ENCODE measurements around the gene FANCC. TPM values are rescaled to one million over a fixed set of nuclear protein-coding genes. Genes with fewer than 3 reads are reported as not detected.

The FANCC gene
- total and polyA plus RNA-seq, 2 of the 8 experiments (the other 6 are each of a cell fraction or from before 2014, with no cell fraction given): 7.8 to 15.2 TPM

DNA sequence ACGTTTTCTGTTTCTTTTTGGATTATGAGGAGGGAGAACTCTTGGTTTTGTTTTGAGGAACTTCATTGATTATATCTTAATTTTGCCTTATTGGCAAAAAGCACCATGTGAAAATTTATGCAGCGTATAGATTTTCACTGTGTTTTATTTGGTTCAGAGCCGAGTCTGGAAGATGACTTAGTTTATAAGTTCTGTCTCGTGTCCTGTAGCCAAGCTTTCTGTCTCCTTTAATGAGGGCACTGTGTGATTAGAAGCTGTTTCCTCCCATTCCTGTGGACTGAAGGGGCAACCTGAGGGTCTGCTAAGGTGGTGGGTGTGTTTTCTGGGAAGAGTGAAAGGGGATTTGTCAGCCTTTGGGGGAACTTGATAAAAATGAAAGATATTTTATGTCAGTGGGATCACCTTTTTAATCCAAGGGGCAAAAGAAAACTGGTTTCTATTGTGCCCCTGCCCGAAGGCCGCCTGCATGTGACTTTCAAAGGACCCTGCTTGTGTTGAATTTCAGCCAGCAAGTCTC, 262.1 kb downstream of the FANCC start (continued):
- TF ChIP-seq CHD2 (IDR thresholded peaks at IDR 0.05; ENCODE audit: low read length) (no peak), TEAD4 (IDR thresholded peaks at IDR 0.05; ENCODE audit: low read depth, low read length) (no peak), TAF1 (IDR thresholded peaks at IDR 0.05; ENCODE audit: low read depth, low read length) (no peak), RNF2 (IDR thresholded peaks at IDR 0.05; ENCODE audit: borderline replicate concordance, low read depth, low read length, missing control alignments, poor library complexity, severe bottlenecking) (no peak), SUZ12 (IDR thresholded peaks at IDR 0.05; ENCODE audit: low read length) (no peak), SRF (IDR thresholded peaks at IDR 0.05; ENCODE audit: low read depth, low read length) (no peak), RFX5 (IDR thresholded peaks at IDR 0.05; ENCODE audit: borderline replicate concordance, low read depth, low read length) (no peak), KDM5A (IDR thresholded peaks at IDR 0.05; ENCODE audit: low read length) (no peak)
